Measurements from ENCODE around the gene EIF3B. TPM values are rescaled to one million over a fixed set of nuclear protein-coding genes. Genes with fewer than 3 reads are reported as not detected.
"Not testable (repeated sequence)": the region's sequence is repeated elsewhere in the genome, so short reads cannot be mapped to it uniquely, and the experiment has no call there.

The EIF3B gene
- 205 and 212 TPM in 2 replicates for total RNA-seq (2014; rRNA removed; shearing (Covaris generic))

- peak within 1 kb of the TSS; percentile 100 for H3K27ac ChIP-seq
- no peaks in the 10 kb centered on the region for H3K27me3 ChIP-seq
- 0 out of 2 replicates have a peak, but pooled peaks cover 3% of the 10 kb centered on the region for H3K4me1 ChIP-seq
- peak within 1 kb of the TSS; percentile 71 for H3K4me3 ChIP-seq
- peak; percentile 94 to 97 for DNase-seq
- H3K9me3 ChIP-seq (replicated peaks): no peaks in the 10 kb centered on the region
- H3K36me3 ChIP-seq: peaks cover 28% of the 10 kb centered on the region; the same call in 1 of the 2 replicates
These were observed at the start of gene EIF3B for GRCh38 chr7:2354186-2354938. Gene EIF3B, plus strand, starts transcription at chr7:2354827. Its CDS starts 95 bp downstream, at chr7:2354922.

GRCh38 chr7:2305258-2305657 is 49.4 kb upstream of the EIF3B start:
- H3K36me3 ChIP-seq; H3K27me3 ChIP-seq; H3K4me3 ChIP-seq; H3K4me1 ChIP-seq; DNase-seq; H3K27ac ChIP-seq; H3K9me3 ChIP-seq (replicated peaks): not testable (repeated sequence)

GRCh38 chr7:2306688-2307087 is 47.9 kb upstream of the EIF3B start:
- no peaks in the 10 kb centered on the region for H3K27me3 ChIP-seq
- H3K27ac ChIP-seq: no peak overlapping the region
- no peak for DNase-seq
- H3K36me3 ChIP-seq: no peaks in the 10 kb centered on the region; the same call in 1 of the 2 replicates
- H3K4me3 ChIP-seq: no peak overlapping the region
- H3K9me3 ChIP-seq (replicated peaks): no peaks in the 10 kb centered on the region
- H3K4me1 ChIP-seq: no peaks in the 10 kb centered on the region

DNA sequence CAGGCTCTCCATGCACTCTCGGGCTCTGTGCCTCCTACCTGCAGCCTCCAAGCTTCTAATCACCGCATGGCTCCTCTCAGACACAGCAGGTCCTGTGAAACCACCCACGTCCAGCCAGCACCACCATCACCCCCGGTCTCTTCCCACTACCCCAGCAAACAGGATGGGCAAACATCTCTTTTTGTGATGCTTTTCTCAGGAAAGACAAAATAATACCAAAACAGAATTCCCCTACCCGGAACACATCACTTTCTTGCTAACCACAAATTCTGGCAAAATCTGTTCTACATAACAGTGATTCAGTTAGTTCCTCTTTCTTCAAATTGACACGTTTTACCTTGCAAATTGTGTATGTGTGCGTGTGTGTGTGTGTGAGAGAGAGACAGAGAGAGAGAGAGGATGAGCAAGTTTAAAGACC is 46.9 kb upstream of the EIF3B start:
- Histone ChIP-seq H3K4me1 (no peaks in the 10 kb centered on the region), H3K9me3 (replicated peaks) (no peaks in the 10 kb centered on the region), H3K4me3 (no peak overlapping the region), H3K27me3 (no peaks in the 10 kb centered on the region), H3K36me3 (no peaks in the 10 kb centered on the region; the same call in 1 of the 2 replicates), H3K27ac (no peak overlapping the region)
- no peak for DNase-seq

DNA sequence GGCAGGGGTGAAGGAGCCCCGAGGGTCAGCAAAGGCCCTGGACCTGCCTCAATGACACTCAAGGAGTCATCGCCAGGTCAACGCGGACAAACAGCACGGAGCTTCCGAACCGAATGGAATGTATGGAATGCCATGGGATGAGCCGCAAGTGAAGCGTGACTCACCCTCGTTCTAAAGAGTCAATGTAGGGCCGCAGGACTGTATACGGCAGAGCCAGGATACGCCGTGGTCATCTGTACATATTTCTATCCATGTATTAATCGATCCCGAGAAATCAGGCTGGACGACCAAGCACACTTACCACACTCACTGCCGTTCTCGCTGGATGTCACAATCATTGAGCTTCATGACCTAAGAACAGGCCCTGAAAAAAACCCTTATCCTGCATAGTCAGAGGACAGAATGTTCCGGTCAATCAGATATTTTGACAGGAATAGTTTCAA is 44.7 kb upstream of the EIF3B start:
- H3K36me3 ChIP-seq: no peaks in the 10 kb centered on the region; the same call in 1 of the 2 replicates
- no peaks in the 10 kb centered on the region for H3K27me3 ChIP-seq
- DNase-seq: peak in 1 of 2 experiments; percentile 21
- no peak overlapping the region for H3K4me3 ChIP-seq
- H3K9me3 ChIP-seq (replicated peaks): no peaks in the 10 kb centered on the region
- peak overlapping the region; percentile 1; the same call in 1 of the 2 replicates for H3K27ac ChIP-seq
- H3K4me1 ChIP-seq: no peaks in the 10 kb centered on the region

- H3K4me3 ChIP-seq: no peak overlapping the region
- no peaks in the 10 kb centered on the region for H3K27me3 ChIP-seq
- H3K27ac ChIP-seq: no peak overlapping the region
- H3K36me3 ChIP-seq: no peaks in the 10 kb centered on the region; the same call in 1 of the 2 replicates
- H3K4me1 ChIP-seq: no peaks in the 10 kb centered on the region
- no peak for DNase-seq
- H3K9me3 ChIP-seq (replicated peaks): no peaks in the 10 kb centered on the region
These were observed 42.2 kb upstream of the EIF3B start for GRCh38 chr7:2312267-2312929.

DNA sequence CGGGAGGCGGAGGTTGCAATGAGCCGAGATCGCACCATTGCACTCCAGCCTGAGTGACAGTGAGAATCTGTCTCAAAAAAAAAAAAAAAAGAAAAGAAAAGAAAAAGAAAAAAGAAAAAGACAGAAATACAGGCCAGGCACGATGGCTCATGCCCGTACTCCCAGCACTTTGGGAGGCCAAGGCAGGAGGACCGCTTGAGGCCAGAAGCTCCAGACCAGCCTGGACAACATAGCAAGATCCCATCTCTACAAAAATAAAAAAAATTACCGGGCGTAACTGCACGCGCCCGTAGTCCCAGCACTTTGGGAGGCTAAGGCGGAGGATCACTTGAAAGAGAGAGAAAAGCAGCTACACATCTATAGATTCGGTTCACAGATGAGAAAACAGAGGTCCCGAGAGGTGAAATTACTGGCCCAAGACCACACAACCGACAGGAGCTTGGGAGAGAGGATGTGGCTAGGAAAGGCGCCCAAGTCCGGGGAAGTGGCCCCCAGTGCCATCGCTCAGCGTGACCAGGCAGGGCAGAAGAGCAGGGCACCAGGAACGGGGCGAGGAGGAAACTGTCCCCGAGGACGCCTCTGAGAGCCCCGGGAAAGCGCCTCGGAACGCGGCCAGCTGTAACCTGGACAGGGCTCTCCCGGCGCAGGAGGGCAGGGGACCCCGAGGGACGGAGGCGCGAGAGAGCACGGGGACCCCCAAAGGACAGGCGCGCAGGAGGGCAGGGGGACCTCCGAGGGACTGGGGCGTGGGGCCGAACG is 41.0 kb upstream of the EIF3B start:
- DNase-seq: peak in 1 of 2 experiments; percentile 36
- peak overlapping the region; percentile 85 for H3K4me3 ChIP-seq
- no peaks in the 10 kb centered on the region for H3K9me3 ChIP-seq (replicated peaks)
- H3K4me1 ChIP-seq: no peaks in the 10 kb centered on the region
- H3K36me3 ChIP-seq: no peaks in the 10 kb centered on the region; the same call in 1 of the 2 replicates
- H3K27ac ChIP-seq: peak overlapping the region; percentile 38; the same call in 1 of the 2 replicates
- H3K27me3 ChIP-seq: no peaks in the 10 kb centered on the region

- no peaks in the 10 kb centered on the region for H3K9me3 ChIP-seq (replicated peaks)
- peak within 1 kb of the TSS; percentile 38; the same call in 1 of the 2 replicates for H3K27ac ChIP-seq
- no peaks in the 10 kb centered on the region for H3K36me3 ChIP-seq
- peak; percentile 89 to 91 for DNase-seq
- no peaks in the 10 kb centered on the region for H3K4me1 ChIP-seq
- H3K4me3 ChIP-seq: peak within 1 kb of the TSS; percentile 85
- H3K27me3 ChIP-seq: no peaks in the 10 kb centered on the region
These were observed 40.2 kb upstream of the EIF3B start, which contains the start of gene SNX8 for GRCh38 chr7:2314209-2314955. Gene SNX8, minus strand, starts transcription at chr7:2314441. Its CDS starts 20 bp downstream, at chr7:2314421.

DNA sequence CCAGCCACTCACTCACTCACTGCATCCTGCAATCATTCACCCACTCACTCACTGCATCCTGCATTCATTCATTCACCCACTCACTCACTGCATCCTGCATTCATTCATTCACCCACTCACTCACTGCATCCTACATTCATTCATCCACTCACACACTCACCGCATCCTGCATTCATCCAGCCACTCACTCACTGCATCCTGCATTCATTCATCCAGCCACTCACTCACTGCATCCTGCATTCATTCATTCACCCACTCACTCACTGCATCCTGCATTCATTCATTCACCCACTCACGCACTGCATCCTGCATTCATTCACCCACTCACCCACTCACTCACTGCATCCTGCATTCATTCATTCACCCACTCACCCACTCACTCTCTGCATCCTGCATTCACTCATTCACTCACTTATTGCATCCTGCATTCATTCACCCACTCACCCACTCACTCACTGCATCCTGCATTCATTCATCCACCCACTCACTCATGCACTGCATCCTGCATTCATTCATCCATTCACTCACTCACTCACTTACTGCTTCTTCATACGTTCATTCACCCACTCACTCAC is 39.6 kb upstream of the EIF3B start:
- H3K27me3 ChIP-seq; H3K36me3 ChIP-seq; DNase-seq; H3K27ac ChIP-seq; H3K9me3 ChIP-seq (replicated peaks); H3K4me1 ChIP-seq: not testable (repeated sequence)
- H3K4me3 ChIP-seq: peak overlapping the region; percentile 85; the same call in 1 of the 2 replicates

DNA sequence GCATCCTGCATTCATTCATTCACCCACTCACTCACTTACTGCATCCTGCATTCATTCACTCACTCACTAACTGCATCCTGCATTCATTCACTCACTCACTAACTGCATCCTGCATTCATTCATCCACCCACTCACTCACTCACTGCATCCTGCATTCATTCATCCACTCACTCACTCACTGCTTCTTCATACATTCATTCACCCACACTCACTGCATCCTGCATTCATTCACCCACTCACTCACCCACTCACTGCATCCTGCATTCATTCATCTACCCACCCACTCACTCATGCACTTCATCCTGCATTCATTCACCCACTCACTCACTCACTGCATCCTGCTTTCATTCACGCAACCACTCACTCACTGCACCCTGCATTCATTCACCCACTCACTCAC is 38.8 kb upstream of the EIF3B start:
- Histone ChIP-seq H3K4me1 (no peaks in the 10 kb centered on the region), H3K27ac (no peak overlapping the region), H3K4me3 (no peak overlapping the region), H3K9me3 (replicated peaks) (no peaks in the 10 kb centered on the region), H3K27me3 (no peaks in the 10 kb centered on the region), H3K36me3 (no peaks in the 10 kb centered on the region)
- DNase-seq: no peak

GRCh38 chr7:2316578-2316977 is 38.0 kb upstream of the EIF3B start:
- H3K27ac ChIP-seq: no peak overlapping the region

GRCh38 chr7:2317556-2318293 is 36.9 kb upstream of the EIF3B start:
- H3K4me3 ChIP-seq: no peak overlapping the region
- H3K4me1 ChIP-seq: no peaks in the 10 kb centered on the region
- no peak for DNase-seq
- no peak overlapping the region for H3K27ac ChIP-seq
- H3K36me3 ChIP-seq: no peaks in the 10 kb centered on the region
- H3K27me3 ChIP-seq: no peaks in the 10 kb centered on the region
- no peaks in the 10 kb centered on the region for H3K9me3 ChIP-seq (replicated peaks)

More at GRCh38 chr7:2316578-2316977, 38.0 kb upstream of the EIF3B start:
- Histone ChIP-seq H3K9me3 (replicated peaks) (no peaks in the 10 kb centered on the region), H3K4me3 (no peak overlapping the region), H3K27me3 (no peaks in the 10 kb centered on the region), H3K4me1 (no peaks in the 10 kb centered on the region), H3K36me3 (no peaks in the 10 kb centered on the region)
- no peak for DNase-seq

GRCh38 chr7:2321020-2321419 is 33.6 kb upstream of the EIF3B start:
- Histone ChIP-seq H3K36me3 (no peaks in the 10 kb centered on the region), H3K9me3 (replicated peaks) (no peaks in the 10 kb centered on the region), H3K27me3 (no peaks in the 10 kb centered on the region), H3K27ac (no peak overlapping the region), H3K4me1 (no peaks in the 10 kb centered on the region), H3K4me3 (no peak overlapping the region)
- no peak for DNase-seq

Measured in SJCRH30 (cell line).